ENCODE measurements around the gene COL5A1. TPM values are rescaled to one million over a fixed set of nuclear protein-coding genes. Genes with fewer than 3 reads are reported as not detected.

COL5A1 gene
- total RNA-seq, 1 donor from 2014 or later = 79.4 TPM

DNA sequence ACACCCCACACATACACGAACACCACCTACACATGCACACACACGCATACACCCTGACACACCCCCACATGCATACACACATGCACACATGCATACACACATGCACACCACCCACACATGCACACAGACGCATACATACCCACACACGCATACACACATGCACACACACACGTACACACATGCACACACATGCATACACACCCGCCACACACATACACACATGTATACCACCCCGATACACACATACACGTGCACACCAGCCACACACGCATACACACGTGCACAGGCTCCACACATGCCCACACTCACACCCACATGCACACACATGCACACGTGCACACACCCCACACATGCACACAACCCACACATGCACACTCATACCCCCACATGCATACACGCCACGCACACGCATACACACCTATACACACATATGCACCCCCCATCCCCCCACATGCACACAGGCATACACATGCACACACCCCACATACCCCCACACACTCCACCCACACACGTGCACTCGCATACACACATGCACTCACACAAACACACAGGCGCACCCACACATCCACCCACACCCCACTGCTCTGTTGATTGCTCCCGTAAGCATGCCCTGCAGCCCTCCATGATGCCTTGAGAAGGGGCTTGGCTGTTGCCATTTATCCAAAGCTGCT, 119.3 kb downstream of the COL5A1 start:
- ATAC-seq (no peak), DNase-seq (ENCODE audit: low spot score) (no peak)
- intact Hi-C loops (cut with DNase I) = no loop called here

- ATAC-seq = no peak
- intact Hi-C loops (cut with DNase I) = no loop called here
- no peak for DNase-seq (ENCODE audit: low spot score)
These were observed 123.1 kb downstream of the COL5A1 start for GRCh38 chr9:134764473-134765269.

DNA sequence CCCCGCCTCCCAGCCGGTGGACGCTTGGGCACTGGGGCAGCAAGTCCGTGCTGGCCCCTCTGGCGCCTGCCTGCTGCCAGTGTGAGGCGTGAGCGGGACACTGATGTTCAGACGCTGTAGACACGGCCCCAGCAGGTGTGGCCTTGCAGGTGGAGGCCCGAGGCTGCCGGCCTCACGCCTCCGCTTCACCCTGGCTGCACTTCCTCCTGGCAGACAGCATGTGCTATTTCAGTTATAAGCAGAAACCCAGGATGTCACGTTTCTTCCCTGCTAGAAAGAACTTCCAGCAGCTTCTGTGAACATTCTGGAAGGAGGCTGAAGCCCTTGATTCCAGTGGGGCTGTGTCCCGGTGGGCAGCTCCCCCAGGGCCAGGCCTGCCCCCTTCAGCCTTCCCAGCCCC, 124.2 kb downstream of the COL5A1 start:
- ATAC-seq (no peak), DNase-seq (ENCODE audit: low spot score) (no peak)
- intact Hi-C loops (cut with DNase I) = no loop called here

DNA sequence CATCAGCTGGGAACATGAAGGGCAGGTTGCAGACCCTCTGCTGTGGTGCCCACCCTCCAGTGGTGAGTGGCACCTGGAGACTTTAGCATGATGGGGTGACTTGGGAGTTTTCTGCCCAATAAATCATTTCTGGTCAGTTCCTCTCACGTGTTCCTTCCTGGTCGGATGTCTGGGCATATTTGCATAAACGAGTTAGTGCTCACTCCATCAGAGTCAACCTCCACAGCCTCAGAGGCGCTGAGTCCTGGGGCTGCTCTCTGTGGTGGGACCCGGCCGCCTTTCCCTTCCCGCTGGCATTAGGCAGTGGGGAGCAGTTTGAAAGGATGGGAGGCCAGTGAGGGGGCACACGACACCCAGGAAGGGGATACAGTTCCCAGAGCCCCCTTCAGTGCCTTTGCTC, 125.0 kb downstream of the COL5A1 start:
- intact Hi-C loops (cut with DNase I) = no loop called here
- peak; percentile 6 for ATAC-seq
- no peak for DNase-seq (ENCODE audit: low spot score)

GRCh38 chr9:134768332-134768708, 126.7 kb downstream of the COL5A1 start:
- ATAC-seq (peak; percentile 26), DNase-seq (ENCODE audit: low spot score) (no peak)
- intact Hi-C loops (cut with DNase I) = no loop called here

DNA sequence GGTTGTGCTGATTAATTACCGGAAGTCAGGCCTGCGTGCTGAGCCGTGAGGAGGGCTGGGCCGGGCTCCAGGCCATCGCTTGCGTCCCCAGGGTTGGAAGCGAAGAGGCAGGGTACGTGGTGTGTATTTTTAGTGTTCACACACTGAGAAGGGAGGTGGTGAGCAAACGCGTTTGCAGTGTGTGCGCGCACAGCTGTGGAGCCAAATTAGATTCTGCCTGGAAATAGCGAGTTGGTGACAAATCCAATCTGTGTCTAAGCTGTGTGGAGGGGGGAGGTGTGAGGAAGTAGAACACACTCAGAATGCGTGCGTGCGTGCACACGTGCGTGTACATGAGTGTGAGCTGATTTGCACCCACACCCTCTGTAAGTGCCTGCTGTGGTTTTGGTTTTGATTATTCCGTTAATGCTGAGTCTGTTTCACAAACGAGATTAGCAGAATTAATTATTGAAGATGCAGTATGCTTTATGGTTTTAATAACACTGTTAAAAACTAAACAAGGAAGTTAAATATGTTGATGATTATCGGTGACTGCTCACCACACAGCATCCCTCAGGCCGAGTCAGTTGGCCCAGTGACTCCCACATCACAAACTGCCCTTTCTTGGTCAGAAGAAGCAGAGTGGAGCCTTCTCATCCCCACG, 127.2 kb downstream of the COL5A1 start:
- ATAC-seq (peak; percentile 73), DNase-seq (ENCODE audit: low spot score) (no peak)
- intact Hi-C loops (cut with DNase I) = no loop called here

DNA sequence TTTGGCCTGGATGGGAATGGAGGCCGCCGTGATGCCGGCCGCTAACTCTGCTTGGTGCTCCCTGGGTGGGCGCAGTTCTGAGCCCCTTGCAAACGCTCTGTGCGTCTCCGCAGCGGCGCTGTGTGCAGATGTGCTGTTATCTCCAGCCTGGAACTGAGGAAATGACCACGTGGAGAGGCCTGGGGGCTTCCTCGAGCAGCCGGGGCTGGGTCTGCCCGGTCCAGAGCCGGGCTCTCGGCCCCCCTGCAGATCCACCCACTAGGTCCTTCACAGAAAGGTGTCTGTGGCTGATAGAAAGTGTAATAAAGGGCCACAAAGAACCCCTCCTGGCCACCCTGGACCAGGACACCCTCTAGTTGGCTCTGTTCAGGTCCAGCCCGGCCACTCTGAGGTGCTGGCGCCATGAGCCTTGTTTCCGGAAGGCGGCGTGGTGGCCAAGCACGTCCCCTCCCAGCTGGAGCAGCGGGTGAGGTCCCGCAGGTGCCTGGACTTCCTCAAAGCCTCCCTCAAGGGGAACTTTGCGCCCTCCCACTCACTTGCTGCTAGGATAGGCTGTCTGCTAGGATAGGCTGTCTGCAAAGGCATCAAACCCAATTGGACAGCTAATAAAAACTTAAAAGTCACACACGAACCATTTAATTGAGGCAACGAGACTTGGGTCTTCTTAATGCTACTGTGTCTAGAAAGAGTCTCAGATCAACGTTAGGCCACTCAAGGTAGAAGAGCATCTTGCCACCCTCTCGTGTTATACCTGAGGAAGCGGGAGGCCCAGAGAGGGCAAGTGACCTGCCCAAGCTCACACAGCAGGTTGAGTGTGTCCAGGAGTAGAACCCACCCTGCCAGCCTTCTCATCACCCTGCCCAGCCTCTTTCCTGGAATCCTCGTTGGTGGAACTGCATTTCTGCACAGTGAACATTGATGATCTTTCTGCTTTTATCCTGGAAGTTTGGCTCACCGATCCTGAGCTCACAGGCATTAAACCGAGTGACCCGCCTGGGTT, 129.7 kb downstream of the COL5A1 start:
- ATAC-seq = no peak
- intact Hi-C loops (cut with DNase I) = no loop called here
- no peak for DNase-seq (ENCODE audit: low spot score)

GRCh38 chr9:134772331-134772730, 130.7 kb downstream of the COL5A1 start:
- no peak for DNase-seq (ENCODE audit: low spot score)
- intact Hi-C loops (cut with DNase I) = no loop called here
- no peak for ATAC-seq

- DNase-seq (ENCODE audit: low spot score) = no peak
- intact Hi-C loops (cut with DNase I) = no loop called here
- ATAC-seq = no peak
These were observed 132.2 kb downstream of the COL5A1 start for GRCh38 chr9:134773842-134774241.

GRCh38 chr9:134774410-134774809, 132.8 kb downstream of the COL5A1 start:
- intact Hi-C loops (cut with DNase I) = no loop called here
- ATAC-seq (no peak), DNase-seq (ENCODE audit: low spot score) (no peak)

DNA sequence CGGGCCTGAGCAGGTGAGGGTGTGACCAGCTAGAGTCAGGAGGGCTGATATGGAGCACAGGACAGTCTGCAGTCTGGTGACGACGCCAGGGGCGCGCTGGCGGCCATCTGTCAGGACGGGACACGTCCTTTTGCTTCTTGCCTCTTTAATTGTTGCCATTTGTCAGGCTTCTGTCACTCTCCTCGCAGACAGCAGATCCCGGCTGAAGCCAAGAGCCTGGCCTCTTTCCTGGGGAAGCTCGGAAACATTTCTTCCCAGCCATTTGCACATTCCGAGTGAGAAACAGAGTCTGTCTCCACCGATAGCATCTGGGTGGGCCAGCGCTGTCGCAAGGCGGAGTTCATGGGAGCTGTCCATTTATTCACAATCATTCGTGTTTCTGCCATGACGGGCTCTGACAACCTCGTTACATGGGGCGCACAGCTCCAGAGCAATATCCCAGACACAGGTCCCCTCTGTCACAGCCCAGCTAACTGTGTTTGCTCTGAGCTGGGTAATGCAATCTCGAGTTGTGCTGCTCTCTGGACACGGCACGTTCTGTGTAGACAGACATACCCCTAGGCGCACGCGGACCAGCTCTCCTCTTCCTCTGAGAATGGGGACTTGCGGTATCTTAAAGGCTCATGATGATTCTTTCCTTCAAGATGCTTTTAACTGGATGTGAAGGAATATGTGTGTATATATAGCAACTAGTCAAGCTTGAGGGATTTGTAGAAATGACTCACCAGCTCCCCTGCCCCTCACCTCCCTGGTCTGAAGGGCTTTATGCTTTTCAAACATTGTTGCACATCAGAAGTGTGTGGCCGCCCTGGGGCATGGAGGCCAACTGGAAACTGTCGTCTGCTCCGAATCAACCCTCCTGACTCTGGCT, 133.7 kb downstream of the COL5A1 start:
- DNase-seq (ENCODE audit: low spot score) (no peak), ATAC-seq (no peak)
- intact Hi-C loops (cut with DNase I) = no loop called here

- intact Hi-C loops (cut with DNase I) = no loop called here
- DNase-seq (ENCODE audit: low spot score) = no peak
- no peak for ATAC-seq
These were observed 134.6 kb downstream of the COL5A1 start for GRCh38 chr9:134776080-134776796.

- ATAC-seq (no peak), DNase-seq (ENCODE audit: low spot score) (no peak)
- intact Hi-C loops (cut with DNase I) = no loop called here
These were observed 135.6 kb downstream of the COL5A1 start for GRCh38 chr9:134777153-134777552.

DNA sequence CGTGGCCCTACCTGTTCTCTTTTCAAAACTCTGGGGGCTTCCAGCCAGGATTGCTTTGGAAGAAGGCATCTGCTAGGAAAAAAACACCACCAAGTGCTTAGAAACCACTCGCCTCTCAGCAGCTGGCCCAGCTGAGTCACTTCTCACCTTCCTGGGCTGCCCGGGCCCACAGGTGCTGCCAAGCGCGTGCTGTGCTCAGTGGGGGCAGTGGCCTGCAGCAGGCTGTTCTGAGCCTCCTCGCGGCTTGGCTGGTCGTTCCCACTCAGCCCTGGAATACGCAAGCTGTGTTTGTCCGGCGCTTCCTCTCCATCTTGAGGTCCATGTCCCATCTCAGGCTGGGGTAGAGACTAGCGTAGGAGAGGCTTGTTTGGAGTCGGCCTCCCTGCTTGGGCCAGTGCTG, 136.6 kb downstream of the COL5A1 start:
- intact Hi-C loops (cut with DNase I) = no loop called here
- DNase-seq (ENCODE audit: low spot score) (no peak), ATAC-seq (no peak)

DNA sequence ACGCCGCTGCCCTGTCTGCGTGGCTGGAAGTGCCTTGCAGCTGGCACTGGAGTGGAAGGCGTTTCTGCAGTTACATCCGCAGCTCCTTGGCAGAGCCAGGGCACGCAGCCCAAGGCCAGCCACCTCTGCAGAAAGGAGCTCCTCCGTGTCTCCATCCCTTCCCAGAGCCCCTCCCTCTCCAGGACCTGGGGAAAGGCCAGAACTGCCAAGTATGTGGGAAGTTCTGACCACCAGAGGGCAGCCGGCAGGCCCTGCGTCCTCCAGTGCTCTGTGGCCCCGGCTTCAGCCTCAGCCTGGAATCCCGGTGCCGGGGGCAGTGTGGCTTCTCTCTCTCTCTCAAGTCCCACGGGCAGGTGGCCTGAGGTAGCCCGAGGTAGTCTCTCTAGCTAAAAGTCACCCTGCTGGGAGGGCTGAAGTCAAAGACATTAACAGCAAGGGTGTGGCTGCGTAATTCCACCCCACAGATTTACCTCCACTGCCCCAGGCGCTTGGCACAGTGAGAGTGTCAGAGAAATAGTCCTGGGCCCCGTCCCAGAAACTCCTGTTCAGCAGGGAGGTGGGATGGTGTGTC, 137.3 kb downstream of the COL5A1 start:
- ATAC-seq (peak; percentile 71), DNase-seq (ENCODE audit: low spot score) (peak; percentile 74)
- intact Hi-C loops (cut with DNase I) = no loop called here

- no peak for ATAC-seq
- DNase-seq (ENCODE audit: low spot score) = no peak
- intact Hi-C loops (cut with DNase I) = no loop called here
These were observed 138.0 kb downstream of the COL5A1 start for GRCh38 chr9:134779640-134780039.

- DNase-seq (ENCODE audit: low spot score) (no peak), ATAC-seq (no peak)
- intact Hi-C loops (cut with DNase I) = no loop called here
These were observed 140.1 kb downstream of the COL5A1 start for GRCh38 chr9:134781591-134782302.

Measured in sciatic nerve (tissue), 2 donors.